ENCODE measurements around the gene CNIH2. TPM values are rescaled to one million over a fixed set of nuclear protein-coding genes. Genes with fewer than 3 reads are reported as not detected.

CNIH2 gene
- polyA plus RNA-seq, 1 donor from 2014 or later, result 47.9 TPM

- TF ChIP-seq MXI1 (conservative IDR thresholded peaks at IDR 0.05; ENCODE audit: poor library complexity, severe bottlenecking) (no peak), CTCF (IDR thresholded peaks at IDR 0.05; ENCODE audit: poor library complexity, severe bottlenecking) (no peak), EP300 (conservative IDR thresholded peaks at IDR 0.05; ENCODE audit: poor library complexity, severe bottlenecking) (no peak), TAF1 (IDR thresholded peaks at IDR 0.05; ENCODE audit: low read depth) (no peak), EZH2 (IDR thresholded peaks at IDR 0.05; ENCODE audit: borderline replicate concordance, insufficient read depth, low read length, poor library complexity, severe bottlenecking) (no peak), POLR2AphosphoS5 (IDR thresholded peaks at IDR 0.05) (no peak), SMC3 (conservative IDR thresholded peaks at IDR 0.05; ENCODE audit: poor library complexity) (no peak), REST (IDR thresholded peaks at IDR 0.05; ENCODE audit: borderline replicate concordance) (no peak), RAD21 (conservative IDR thresholded peaks at IDR 0.05) (no peak)
- H3K9ac ChIP-seq (ENCODE audit: low read length), result no peak overlapping the region
- H3K79me2 ChIP-seq (replicated peaks; ENCODE audit: insufficient read depth, low read length), result no peaks in the 10 kb centered on the region
These were observed 40.1 kb upstream of the CNIH2 start for GRCh38 chr11:66237867-66238266.

DNA sequence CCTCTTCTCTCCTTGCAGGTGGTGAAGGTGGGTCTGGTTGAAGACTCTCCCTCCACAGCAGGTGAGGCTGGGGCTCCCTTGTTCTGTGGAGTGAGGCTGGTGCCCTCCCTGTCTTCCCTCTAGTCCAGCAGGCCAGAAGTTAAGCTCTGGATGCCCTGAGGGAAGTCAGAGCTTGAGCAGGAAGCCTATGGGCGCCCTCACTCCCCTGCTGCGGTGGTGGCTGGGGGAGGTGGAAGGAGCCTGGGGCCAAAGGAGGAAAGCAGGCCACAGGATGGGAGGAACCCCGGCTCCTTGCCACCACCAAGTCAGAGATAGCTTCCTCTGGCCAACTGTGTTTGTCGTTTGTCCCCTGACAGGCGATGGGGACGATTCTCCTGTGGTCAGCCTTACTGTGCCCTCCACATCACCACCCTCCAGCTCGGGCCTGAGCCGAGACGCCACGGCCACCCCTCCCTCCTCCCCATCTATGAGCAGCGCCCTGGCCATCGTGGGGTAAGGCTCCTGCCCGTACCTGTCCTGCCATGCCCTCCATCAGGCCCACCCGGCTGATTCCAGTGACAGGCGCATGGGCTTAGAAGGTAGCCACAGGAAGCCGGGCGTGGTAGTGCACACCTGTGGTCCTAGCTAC, 39.1 kb upstream of the CNIH2 start:
- H3K27ac ChIP-seq (ENCODE audit: low read length), result no peak overlapping the region
- no peaks in the 10 kb centered on the region for H4K20me1 ChIP-seq (ENCODE audit: insufficient read depth)
- no peak overlapping the region for H3K4me2 ChIP-seq (ENCODE audit: low read length)
- H3K9me2 ChIP-seq (ENCODE audit: insufficient read depth, low read length), result no peaks in the 10 kb centered on the region
- no peaks in the 10 kb centered on the region for H3K9me3 ChIP-seq (ENCODE audit: low read length)
- no peaks in the 10 kb centered on the region for H3K27me3 ChIP-seq (ENCODE audit: insufficient read depth, low read depth, low read length)
- no peak overlapping the region for H3K4me3 ChIP-seq (ENCODE audit: low read length)
- no peaks in the 10 kb centered on the region for H3F3A ChIP-seq (ENCODE audit: insufficient read depth, low read length, poor library complexity, severe bottlenecking)
- H2AFZ ChIP-seq (ENCODE audit: low read depth, low read length), result no peak overlapping the region
- TF ChIP-seq SMC3 (conservative IDR thresholded peaks at IDR 0.05; ENCODE audit: poor library complexity) (no peak), TAF1 (IDR thresholded peaks at IDR 0.05; ENCODE audit: low read depth) (no peak), EZH2 (IDR thresholded peaks at IDR 0.05; ENCODE audit: borderline replicate concordance, insufficient read depth, low read length, poor library complexity, severe bottlenecking) (no peak), POLR2AphosphoS5 (IDR thresholded peaks at IDR 0.05) (no peak), MXI1 (conservative IDR thresholded peaks at IDR 0.05; ENCODE audit: poor library complexity, severe bottlenecking) (no peak), EP300 (conservative IDR thresholded peaks at IDR 0.05; ENCODE audit: poor library complexity, severe bottlenecking) (no peak), REST (IDR thresholded peaks at IDR 0.05; ENCODE audit: borderline replicate concordance) (no peak), RAD21 (conservative IDR thresholded peaks at IDR 0.05) (no peak), CTCF (IDR thresholded peaks at IDR 0.05; ENCODE audit: poor library complexity, severe bottlenecking) (no peak)
- H3K9ac ChIP-seq (ENCODE audit: low read length), result no peak overlapping the region
- H3K79me2 ChIP-seq (replicated peaks; ENCODE audit: insufficient read depth, low read length), result no peaks in the 10 kb centered on the region
- H3K36me3 ChIP-seq (ENCODE audit: insufficient read depth, low read length), result no peaks in the 10 kb centered on the region

More at GRCh38 chr11:66237867-66238266, 40.1 kb upstream of the CNIH2 start:
- H4K20me1 ChIP-seq (ENCODE audit: insufficient read depth), result no peaks in the 10 kb centered on the region
- no peaks in the 10 kb centered on the region for H3K9me2 ChIP-seq (ENCODE audit: insufficient read depth, low read length)
- H3K4me2 ChIP-seq (ENCODE audit: low read length), result no peak overlapping the region
- no peak overlapping the region for H2AFZ ChIP-seq (ENCODE audit: low read depth, low read length)
- no peaks in the 10 kb centered on the region for H3F3A ChIP-seq (ENCODE audit: insufficient read depth, low read length, poor library complexity, severe bottlenecking)
- no peaks in the 10 kb centered on the region for H3K9me3 ChIP-seq (ENCODE audit: low read length)
- no peak overlapping the region for H3K27ac ChIP-seq (ENCODE audit: low read length)
- no peaks in the 10 kb centered on the region for H3K27me3 ChIP-seq (ENCODE audit: insufficient read depth, low read depth, low read length)
- no peak overlapping the region for H3K4me3 ChIP-seq (ENCODE audit: low read length)
- no peaks in the 10 kb centered on the region for H3K36me3 ChIP-seq (ENCODE audit: insufficient read depth, low read length)

Data from neural cell (in vitro differentiated cells).